BLaER1 treated with 17β-estradiol and CSF1 and Interleukin-3, amounts not matched to agents 10 nM and 100 nM (cell line): Measurements from ENCODE around the gene EPN1.

Source experiments
- H3K27ac ChIP-seq, 11 experiments: shearing (Covaris generic); formaldehyde crosslinking; 2 replicates each; pipeline ENCODE4 v1.8.1; 2022
- H3K27me3 ChIP-seq, 11 experiments: shearing (Covaris generic); formaldehyde crosslinking; 2 replicates each; pipeline ENCODE4 v1.8.1; 2022
- H3K36me3 ChIP-seq, 11 experiments: shearing (Covaris generic); formaldehyde crosslinking; 2 replicates each; pipeline ENCODE4 v1.8.1; 2022
- H3K4me1 ChIP-seq, 10 experiments: shearing (Covaris generic); formaldehyde crosslinking; 2 replicates each; pipeline ENCODE4 v1.8.1; 2022
- H3K4me2 ChIP-seq, 11 experiments: shearing (Covaris generic); formaldehyde crosslinking; 2 replicates each; pipeline ENCODE4 v1.8.1; 2022
- H3K4me3 ChIP-seq, 10 experiments: shearing (Covaris generic); formaldehyde crosslinking; 2 replicates each; pipeline ENCODE4 v1.8.1; 2022
- H3K9ac ChIP-seq, 11 experiments: shearing (Covaris generic); formaldehyde crosslinking; 2 replicates each; pipeline ENCODE4 v1.8.1; 2022
- H3K9me3 ChIP-seq, 11 experiments: shearing (Covaris generic); formaldehyde crosslinking; replicated peaks in 1 of 11; 2 replicates each; pipeline ENCODE4 v1.8.1; 2022
- H4K20me1 ChIP-seq, 11 experiments: shearing (Covaris generic); formaldehyde crosslinking; 2 replicates each; pipeline ENCODE4 v1.8.1; 2022
- Cebpa-rat ChIP-seq, 11 experiments: shearing (Covaris generic); IDR thresholded peaks; 2 replicates each; pipeline ENCODE4 v1.8.1; 2022

The EPN1 gene

GRCh38 chr19:55676889-55677505, 2.0 kb downstream of the EPN1 start:
- peak overlapping the region; percentile 93 to 98 (median 97) for H3K9ac ChIP-seq
- H3K9me3 ChIP-seq, result no peaks in the 10 kb centered on the region
- peaks cover 52 to 71% (median 60%) of the 10 kb centered on the region in 11 experiments for H3K36me3 ChIP-seq
- peaks cover 48 to 96% (median 83%) of the 10 kb centered on the region in 11 experiments for H4K20me1 ChIP-seq
- peak overlapping the region; percentile 87 to 98 (median 93) for H3K4me2 ChIP-seq
- peak overlapping the region; percentile 79 to 98 (median 92) for H3K4me3 ChIP-seq
- H3K4me1 ChIP-seq, result peaks cover 63 to 83% (median 76%) of the 10 kb centered on the region in 10 experiments
- H3K27me3 ChIP-seq, result no peaks in the 10 kb centered on the region
- peak overlapping the region; percentile 92 to 98 (median 95) for H3K27ac ChIP-seq
- TF ChIP-seq Cebpa-rat (IDR thresholded peaks at IDR 0.05), result no peak

DNA sequence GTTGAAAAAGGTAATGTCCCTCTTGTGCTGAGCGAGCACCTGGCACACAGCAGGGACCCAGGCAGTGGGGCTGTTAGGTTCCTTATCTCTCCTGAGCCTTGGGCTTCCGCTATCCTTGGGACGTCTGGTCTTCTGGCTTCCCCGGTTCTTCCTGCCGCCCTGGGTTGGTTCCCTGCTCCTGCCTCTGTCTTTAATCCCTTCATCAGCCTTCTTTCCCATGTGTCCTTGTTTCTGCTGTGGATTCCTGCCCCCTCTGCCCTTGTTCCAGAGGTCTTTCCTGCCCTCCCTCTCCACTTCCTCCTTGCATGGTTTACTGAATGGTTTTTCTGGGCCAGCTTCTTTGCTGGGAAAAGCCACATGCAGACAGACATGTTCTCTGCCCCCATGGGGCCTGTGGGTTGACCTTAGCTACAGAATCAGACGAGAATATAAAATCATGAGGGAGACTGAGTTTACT, 2.6 kb downstream of the EPN1 start:
- peak overlapping the region; percentile 79 to 98 (median 92) for H3K4me3 ChIP-seq
- H3K4me2 ChIP-seq, result peak overlapping the region; percentile 87 to 98 (median 93)
- H3K27ac ChIP-seq, result peak overlapping the region; percentile 92 to 98 (median 95)
- peak overlapping the region; percentile 93 to 98 (median 97) for H3K9ac ChIP-seq
- H3K9me3 ChIP-seq, result no peaks in the 10 kb centered on the region
- no peaks in the 10 kb centered on the region for H3K27me3 ChIP-seq
- peaks cover 54 to 71% (median 60%) of the 10 kb centered on the region in 11 experiments for H3K36me3 ChIP-seq
- peaks cover 62 to 77% (median 70%) of the 10 kb centered on the region in 10 experiments for H3K4me1 ChIP-seq
- no peak for TF ChIP-seq Cebpa-rat (IDR thresholded peaks at IDR 0.05)
- peaks cover 48 to 96% (median 83%) of the 10 kb centered on the region in 11 experiments for H4K20me1 ChIP-seq

DNA sequence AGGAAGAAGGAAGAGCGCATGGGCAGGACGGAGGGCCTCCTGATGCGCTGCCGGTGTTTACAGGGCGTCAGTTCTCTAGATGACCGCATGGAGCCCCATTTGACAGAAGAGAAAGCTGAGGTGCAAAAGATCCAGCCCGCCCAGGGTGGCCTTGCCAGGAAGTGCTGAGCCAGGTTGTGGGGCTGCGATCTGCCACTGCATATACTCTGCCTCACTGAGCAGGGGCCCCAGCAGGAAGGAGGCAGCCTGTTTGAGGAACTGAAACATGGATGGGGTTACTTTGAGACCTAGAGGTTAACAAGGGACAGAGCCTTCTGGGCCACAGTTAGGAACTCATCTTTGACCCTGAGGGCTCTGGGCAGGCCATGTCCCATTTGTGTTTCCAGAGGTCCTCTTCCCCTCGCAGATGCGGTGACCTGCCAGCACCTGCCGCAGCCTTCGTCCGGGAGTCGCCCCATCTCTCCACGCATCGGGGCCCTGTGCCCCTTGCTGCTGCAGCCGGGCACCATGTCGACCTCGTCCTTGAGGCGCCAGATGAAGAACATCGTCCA, 3.2 kb downstream of the EPN1 start:
- H3K4me2 ChIP-seq, result peak overlapping the region; percentile 87 to 98 (median 93)
- H3K9me3 ChIP-seq, result no peaks in the 10 kb centered on the region
- H3K27ac ChIP-seq, result peak overlapping the region; percentile 92 to 98 (median 95)
- H3K9ac ChIP-seq, result peak overlapping the region; percentile 93 to 98 (median 97)
- H3K36me3 ChIP-seq, result peaks cover 55 to 71% (median 60%) of the 10 kb centered on the region in 11 experiments
- H3K27me3 ChIP-seq, result no peaks in the 10 kb centered on the region
- no peak for TF ChIP-seq Cebpa-rat (IDR thresholded peaks at IDR 0.05)
- peak overlapping the region; percentile 79 to 98 (median 92); a peak in 19 of 20 replicates for H3K4me3 ChIP-seq
- H4K20me1 ChIP-seq, result peaks cover 48 to 96% (median 83%) of the 10 kb centered on the region in 11 experiments
- peaks cover 56 to 71% (median 65%) of the 10 kb centered on the region in 10 experiments for H3K4me1 ChIP-seq

- H3K4me3 ChIP-seq, result peak overlapping the region in 5 of 10 experiments; percentile 5 to 98 (median 49); a peak in 5 of 20 replicates
- no peaks in the 10 kb centered on the region for H3K9me3 ChIP-seq
- H4K20me1 ChIP-seq, result peaks cover 54 to 98% (median 86%) of the 10 kb centered on the region in 11 experiments
- peak overlapping the region; percentile 92 to 98 (median 95); a peak in 21 of 22 replicates for H3K27ac ChIP-seq
- peak overlapping the region; percentile 87 to 98 (median 93) for H3K4me2 ChIP-seq
- H3K36me3 ChIP-seq, result peaks cover 62 to 74% (median 64%) of the 10 kb centered on the region in 11 experiments
- TF ChIP-seq Cebpa-rat (IDR thresholded peaks at IDR 0.05), result no peak
- peak overlapping the region; percentile 45 to 98 (median 65); a peak in 16 of 22 replicates for H3K9ac ChIP-seq
- peaks cover 47 to 61% (median 58%) of the 10 kb centered on the region in 10 experiments for H3K4me1 ChIP-seq
- H3K27me3 ChIP-seq, result no peaks in the 10 kb centered on the region
Observed at GRCh38 chr19:55679343-55680257, 4.6 kb downstream of the EPN1 start.

GRCh38 chr19:55680339-55681130, 5.5 kb downstream of the EPN1 start:
- no peaks in the 10 kb centered on the region for H3K9me3 ChIP-seq
- peaks cover 46 to 61% (median 57%) of the 10 kb centered on the region in 10 experiments for H3K4me1 ChIP-seq
- no peak overlapping the region for H3K4me3 ChIP-seq
- H3K36me3 ChIP-seq, result peaks cover 71 to 81% (median 72%) of the 10 kb centered on the region in 11 experiments
- TF ChIP-seq Cebpa-rat (IDR thresholded peaks at IDR 0.05), result no peak
- H3K4me2 ChIP-seq, result peak overlapping the region in 6 of 11 experiments; percentile 2 to 98 (median 94); a peak in 10 of 22 replicates
- peaks cover 63 to 100% (median 94%) of the 10 kb centered on the region in 11 experiments for H4K20me1 ChIP-seq
- no peaks in the 10 kb centered on the region for H3K27me3 ChIP-seq
- peak overlapping the region in 6 of 11 experiments; percentile 25 to 98 (median 63); a peak in 7 of 22 replicates for H3K9ac ChIP-seq
- H3K27ac ChIP-seq, result peak overlapping the region in 8 of 11 experiments; percentile 94 to 98 (median 96); a peak in 13 of 22 replicates

DNA sequence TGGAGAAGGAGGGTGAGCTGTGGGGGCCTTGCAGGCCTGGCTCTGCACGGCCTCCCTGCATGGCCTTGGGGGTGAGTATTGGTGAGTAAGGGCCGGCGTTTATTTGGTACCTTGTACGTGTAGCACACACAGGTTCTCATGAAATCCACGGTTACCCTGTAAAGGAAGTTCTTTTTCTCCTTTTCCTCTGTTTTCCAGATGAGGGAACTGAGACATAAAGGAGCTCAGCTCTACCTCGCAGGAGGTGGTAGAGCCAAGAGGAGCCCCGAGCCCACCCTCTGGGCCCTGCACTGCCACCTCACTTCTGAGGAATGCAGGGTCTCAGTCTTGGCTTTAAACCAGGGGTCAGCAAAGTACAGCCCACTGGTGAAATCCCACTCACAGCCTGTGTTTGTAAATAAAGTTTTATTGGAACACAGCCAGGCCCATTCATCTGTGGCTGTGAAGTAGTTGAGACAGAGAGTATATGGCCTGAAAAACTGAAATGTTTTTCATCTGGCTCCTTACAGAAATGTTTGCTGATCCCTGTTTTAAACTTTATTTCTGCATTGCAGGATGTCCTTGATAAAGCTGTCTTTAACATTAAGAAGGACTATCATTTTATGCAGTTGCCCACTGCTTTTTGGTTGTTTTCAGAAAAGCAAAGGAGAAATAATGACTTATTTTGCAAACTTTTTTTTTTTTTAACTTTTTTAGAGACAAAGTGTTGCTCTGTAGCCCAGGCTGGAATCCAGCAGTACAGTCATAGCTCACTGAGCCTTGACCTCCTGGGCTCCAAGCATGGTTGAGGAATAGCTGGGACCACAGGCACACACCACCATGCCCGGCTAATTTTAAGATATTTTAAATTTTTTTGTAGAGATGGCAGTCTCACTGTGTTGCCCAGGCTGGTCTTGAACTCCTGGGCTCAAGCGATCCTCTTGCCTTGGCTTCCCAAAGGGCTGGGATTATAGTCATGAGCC, 6.4 kb downstream of the EPN1 start:
- no peak for TF ChIP-seq Cebpa-rat (IDR thresholded peaks at IDR 0.05)
- peaks cover 80 to 89% (median 81%) of the 10 kb centered on the region in 11 experiments for H3K36me3 ChIP-seq
- peak overlapping the region in 7 of 11 experiments; percentile 6 to 97 (median 94); a peak in 5 of 22 replicates for H3K27ac ChIP-seq
- no peaks in the 10 kb centered on the region for H3K27me3 ChIP-seq
- H4K20me1 ChIP-seq, result peaks cover 72 to 100% (median 99%) of the 10 kb centered on the region in 11 experiments
- peak overlapping the region in 5 of 11 experiments; percentile 20 to 98 (median 31); a peak in 5 of 22 replicates for H3K9ac ChIP-seq
- H3K4me3 ChIP-seq, result no peak overlapping the region
- H3K4me1 ChIP-seq, result peaks cover 39 to 68% (median 52%) of the 10 kb centered on the region in 10 experiments
- H3K9me3 ChIP-seq, result no peaks in the 10 kb centered on the region
- peak overlapping the region in 4 of 11 experiments; percentile 92 to 98 (median 97); a peak in 5 of 22 replicates for H3K4me2 ChIP-seq
